ENCODE data around the gene RASEF.
"Not testable (repeated sequence)": the region's sequence is repeated elsewhere in the genome, so short reads cannot be mapped to it uniquely, and the experiment has no call there.

RASEF gene

GRCh38 chr9:83062651-83063527 lies at the start of gene RASEF:
Gene RASEF (minus strand): TSS chr9:83063142. CDS start chr9:83062867, 275 bp downstream.
- no peak for DNase-seq (ENCODE audit: low read depth)

- DNase-seq (ENCODE audit: low read depth): no peak
Observed at GRCh38 chr9:83111169-83111568, 48.2 kb upstream of the RASEF start.

- no peak for DNase-seq (ENCODE audit: low read depth)
Observed at GRCh38 chr9:83109296-83109695, 46.4 kb upstream of the RASEF start.

GRCh38 chr9:83108208-83108607 lies 45.3 kb upstream of the RASEF start:
- DNase-seq (ENCODE audit: low read depth): no peak

GRCh38 chr9:83106772-83107171 lies 43.8 kb upstream of the RASEF start:
- DNase-seq (ENCODE audit: low read depth): no peak

GRCh38 chr9:83106263-83106662 lies 43.3 kb upstream of the RASEF start:
- no peak for DNase-seq (ENCODE audit: low read depth)

- no peak for DNase-seq (ENCODE audit: low read depth)
Observed at GRCh38 chr9:83097633-83098032, 34.7 kb upstream of the RASEF start.

GRCh38 chr9:83093311-83093710 lies 30.4 kb upstream of the RASEF start:
- DNase-seq (ENCODE audit: low read depth): not testable (repeated sequence)

- no peak for DNase-seq (ENCODE audit: low read depth)
Observed at GRCh38 chr9:83081846-83082245, 18.9 kb upstream of the RASEF start.

GRCh38 chr9:83081010-83081409 lies 18.1 kb upstream of the RASEF start:
- DNase-seq (ENCODE audit: low read depth): no peak

- DNase-seq (ENCODE audit: low read depth): not testable (repeated sequence)
Observed at GRCh38 chr9:83075932-83076331, 13.0 kb upstream of the RASEF start.

GRCh38 chr9:83072498-83072897 lies 9.6 kb upstream of the RASEF start:
- not testable (repeated sequence) for DNase-seq (ENCODE audit: low read depth)

GRCh38 chr9:83071626-83072025 lies 8.7 kb upstream of the RASEF start:
- DNase-seq (ENCODE audit: low read depth): no peak

- DNase-seq (ENCODE audit: low read depth): no peak
Observed at GRCh38 chr9:83070261-83070660, 7.3 kb upstream of the RASEF start.

- DNase-seq (ENCODE audit: low read depth): no peak
Observed at GRCh38 chr9:83069651-83070050, 6.7 kb upstream of the RASEF start.

- no peak for DNase-seq (ENCODE audit: low read depth)
Observed at GRCh38 chr9:83068414-83068813, 5.5 kb upstream of the RASEF start.

- no peak for DNase-seq (ENCODE audit: low read depth)
Observed at GRCh38 chr9:83067579-83067978, 4.6 kb upstream of the RASEF start.

GRCh38 chr9:83066771-83067170 lies 3.8 kb upstream of the RASEF start:
- DNase-seq (ENCODE audit: low read depth): no peak

GRCh38 chr9:83065233-83065632 lies 2.3 kb upstream of the RASEF start:
- DNase-seq (ENCODE audit: low read depth): no peak

GRCh38 chr9:83061990-83062650 lies 822 bp downstream of the RASEF start:
- no peak for DNase-seq (ENCODE audit: low read depth)

GRCh38 chr9:83061036-83061435 lies 1.9 kb downstream of the RASEF start:
- no peak for DNase-seq (ENCODE audit: low read depth)

- no peak for DNase-seq (ENCODE audit: low read depth)
Observed at GRCh38 chr9:83060556-83060955, 2.4 kb downstream of the RASEF start.

- DNase-seq (ENCODE audit: low read depth): no peak
Observed at GRCh38 chr9:83059417-83059816, 3.5 kb downstream of the RASEF start.

All from activated T-helper 1 cell treated with Interleukin-2 at 50 U/mL for 16 hours (primary cell).